HG02852 (cell line): ENCODE data around the gene TSPYL4.

Experiments used
- ATAC-seq: cut with Tn5 transposase; IDR thresholded peaks from one replicate; pipeline ENCODE4 v1.9.1; 2021; ENCODE audit warnings: mild to moderate bottlenecking, moderate library complexity; ENCODE audit not compliant: unreplicated experiment

TSPYL4 gene

DNA sequence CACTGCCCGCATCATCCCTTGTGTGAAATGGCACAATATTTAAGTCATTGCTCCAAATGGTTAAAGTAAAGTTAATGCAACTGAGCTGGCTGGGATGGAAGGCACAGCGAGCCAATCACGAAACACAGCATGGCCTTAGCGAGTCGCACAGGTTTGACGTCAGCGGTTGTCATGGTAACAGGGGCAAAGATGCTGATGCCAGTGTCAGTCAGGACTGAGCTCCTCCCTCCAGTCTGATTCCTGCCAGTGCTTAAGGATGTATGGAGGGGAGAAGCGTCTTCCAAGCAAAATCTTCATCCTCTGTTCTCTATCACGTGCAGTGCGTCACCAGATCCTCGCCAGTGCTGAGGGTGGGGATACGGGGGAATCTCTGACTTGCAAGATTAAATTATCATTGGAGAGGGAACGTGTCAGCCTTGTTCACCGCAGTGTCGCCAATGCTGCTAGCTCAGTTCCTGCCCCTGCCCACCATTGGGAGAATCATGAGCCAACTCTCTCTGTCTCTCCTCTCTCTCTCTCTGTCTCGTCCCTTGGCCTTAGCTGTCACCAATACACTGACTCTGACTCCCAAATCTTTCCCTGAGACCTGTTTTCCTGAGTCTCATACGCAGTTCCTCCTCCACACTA lies 24.5 kb downstream of the TSPYL4 start:
- peak; percentile 64 for ATAC-seq

DNA sequence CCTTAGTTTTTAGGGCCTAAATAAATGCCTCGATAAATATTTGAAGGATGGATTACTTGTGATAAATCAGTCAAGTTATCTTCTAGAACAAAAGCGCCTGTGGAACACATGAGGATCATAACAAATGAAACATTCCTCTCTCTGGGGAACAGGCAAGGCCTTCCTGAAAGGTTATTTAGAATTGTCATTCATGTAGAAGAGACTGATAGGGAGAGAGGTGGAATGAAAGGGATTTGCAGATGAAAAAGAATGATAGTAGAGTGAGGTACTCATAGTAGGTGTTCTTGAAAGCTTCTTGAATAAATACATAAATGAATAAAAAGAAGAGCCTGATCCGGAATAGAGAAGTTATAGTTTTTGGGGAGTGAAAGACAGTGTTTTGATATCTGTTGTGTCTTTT lies 30.5 kb downstream of the TSPYL4 start:
- no peak for ATAC-seq

DNA sequence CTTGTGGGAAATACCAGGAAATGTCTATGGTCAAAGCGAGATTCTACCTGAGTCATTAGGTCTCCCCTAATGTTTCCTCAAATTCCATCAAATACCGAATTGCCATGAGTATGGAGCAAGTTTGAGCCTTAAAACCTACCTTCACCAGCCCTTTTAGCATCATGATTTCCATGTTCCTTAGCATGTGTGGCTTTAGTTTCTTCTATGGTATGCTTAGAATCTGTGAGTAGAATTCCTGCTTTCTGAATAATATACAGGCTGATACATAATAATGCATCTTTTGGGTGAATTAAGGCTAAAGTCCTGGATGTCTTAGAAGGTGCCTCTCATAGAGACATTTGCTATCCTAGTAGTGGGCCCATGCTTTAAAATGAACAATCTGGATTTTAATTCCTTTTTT lies 32.0 kb downstream of the TSPYL4 start:
- ATAC-seq = no peak

DNA sequence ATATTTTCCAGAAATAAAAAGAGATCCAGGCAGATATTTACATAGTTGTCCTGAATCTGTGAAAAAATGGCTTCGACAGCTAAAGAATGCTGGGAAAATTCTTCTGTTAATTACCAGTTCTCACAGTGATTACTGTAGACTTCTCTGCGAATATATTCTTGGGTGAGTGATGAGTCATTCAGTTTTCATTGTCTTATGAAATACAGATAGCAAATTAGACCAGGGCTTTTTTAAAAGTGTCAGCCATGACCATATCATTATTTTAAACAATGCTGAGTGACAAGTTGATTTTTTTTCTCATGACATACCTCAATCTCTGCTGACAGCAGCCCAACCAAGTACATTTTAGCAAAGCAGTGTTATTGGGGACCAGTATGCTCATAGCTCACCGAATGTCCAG lies 32.8 kb downstream of the TSPYL4 start:
- ATAC-seq = no peak

DNA sequence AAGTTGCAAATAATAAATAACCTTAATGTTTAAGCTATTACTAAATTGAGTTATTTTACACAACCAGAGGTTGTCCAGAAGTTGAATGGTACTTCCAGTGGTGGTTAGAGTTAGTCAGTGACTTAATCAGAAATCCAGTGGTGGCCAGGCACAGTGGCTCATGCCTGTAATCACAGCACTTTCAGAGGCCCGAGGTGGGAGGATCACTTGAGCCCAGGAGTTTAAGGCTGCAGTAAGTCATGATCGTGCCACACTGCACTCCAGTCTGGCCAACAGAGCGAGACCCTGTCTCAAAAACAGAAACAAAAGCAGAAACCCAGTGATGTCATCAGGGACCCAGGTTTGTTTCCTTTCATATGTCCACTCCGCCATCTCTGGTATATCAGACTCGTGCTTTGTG lies 35.0 kb downstream of the TSPYL4 start:
- ATAC-seq = no peak

DNA sequence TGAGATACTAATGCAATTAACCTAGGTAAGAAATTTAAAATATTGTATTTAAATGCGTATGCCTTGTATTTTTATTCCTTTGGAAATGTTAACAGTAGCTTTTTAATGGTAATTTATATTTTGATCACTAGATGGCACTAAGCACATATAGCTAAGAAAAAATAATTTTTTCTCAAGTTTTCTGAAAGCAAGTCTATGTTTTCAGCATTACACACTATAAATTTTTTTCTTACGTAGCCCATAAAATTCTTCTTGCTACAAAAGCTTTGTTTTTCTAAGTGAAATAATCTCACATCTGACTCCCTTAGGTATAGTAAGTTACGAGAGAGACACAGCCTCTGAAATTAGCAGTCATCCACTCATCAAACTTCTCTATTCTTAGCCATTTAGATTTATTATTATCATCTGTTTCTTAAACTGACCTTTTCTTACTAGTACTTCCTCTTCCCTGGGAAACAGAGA lies 35.7 kb downstream of the TSPYL4 start:
- no peak for ATAC-seq

DNA sequence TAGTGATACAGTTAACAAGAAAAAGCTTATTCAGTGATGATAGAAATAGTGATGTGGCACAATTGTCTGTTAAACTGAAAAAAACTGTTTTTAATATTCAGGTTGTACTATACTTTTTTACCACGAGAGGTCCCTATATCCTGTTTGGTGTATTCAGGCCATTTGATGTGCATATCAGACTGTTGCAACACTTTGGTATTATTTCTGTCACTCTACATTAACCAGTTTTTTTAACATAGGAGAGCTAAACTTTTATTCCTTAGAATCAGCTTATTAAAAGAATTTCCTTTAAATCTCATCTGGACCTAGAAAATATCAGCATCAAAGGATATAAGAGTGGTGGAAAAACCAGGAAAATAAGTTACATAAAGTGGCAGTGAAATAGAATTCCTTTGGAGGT lies 36.8 kb downstream of the TSPYL4 start:
- ATAC-seq = no peak

DNA sequence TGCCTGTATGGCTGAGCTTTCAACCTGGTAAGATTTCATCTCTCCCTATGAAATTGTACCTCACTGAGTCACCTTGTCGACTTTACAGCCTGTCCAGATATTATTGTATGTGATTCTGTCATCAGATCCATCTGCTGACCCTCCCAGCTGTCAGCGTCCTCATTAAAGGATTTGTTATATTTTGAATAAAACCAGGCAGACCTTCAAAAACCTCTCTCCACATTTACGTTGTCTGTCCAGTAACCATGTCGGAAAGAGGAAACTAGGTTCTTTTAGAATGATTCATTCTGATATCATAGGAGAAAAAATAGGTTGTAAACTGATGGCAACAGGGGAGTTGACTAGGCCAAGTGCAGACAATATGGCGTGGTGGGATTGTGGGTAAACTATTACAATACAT lies 38.5 kb downstream of the TSPYL4 start:
- no peak for ATAC-seq

DNA sequence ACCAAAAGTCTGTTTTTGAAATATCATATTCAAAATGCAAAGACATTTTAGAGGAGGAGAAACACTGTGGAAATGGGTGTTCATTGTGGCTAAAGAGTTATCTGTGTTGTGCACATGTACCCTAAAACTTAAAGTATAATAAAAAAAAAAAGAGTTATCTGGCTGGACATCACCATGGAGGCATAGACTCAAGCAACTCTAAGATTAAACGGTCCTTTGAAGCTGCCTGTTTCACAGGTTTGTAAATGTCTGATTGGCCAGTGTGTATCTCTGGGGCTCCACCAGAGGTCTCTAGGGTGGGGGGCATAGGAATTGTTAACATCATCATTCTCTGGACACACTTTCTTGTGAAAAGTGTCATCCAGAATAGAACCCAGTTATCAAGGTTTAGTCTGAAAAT lies 39.2 kb downstream of the TSPYL4 start:
- ATAC-seq = no peak

DNA sequence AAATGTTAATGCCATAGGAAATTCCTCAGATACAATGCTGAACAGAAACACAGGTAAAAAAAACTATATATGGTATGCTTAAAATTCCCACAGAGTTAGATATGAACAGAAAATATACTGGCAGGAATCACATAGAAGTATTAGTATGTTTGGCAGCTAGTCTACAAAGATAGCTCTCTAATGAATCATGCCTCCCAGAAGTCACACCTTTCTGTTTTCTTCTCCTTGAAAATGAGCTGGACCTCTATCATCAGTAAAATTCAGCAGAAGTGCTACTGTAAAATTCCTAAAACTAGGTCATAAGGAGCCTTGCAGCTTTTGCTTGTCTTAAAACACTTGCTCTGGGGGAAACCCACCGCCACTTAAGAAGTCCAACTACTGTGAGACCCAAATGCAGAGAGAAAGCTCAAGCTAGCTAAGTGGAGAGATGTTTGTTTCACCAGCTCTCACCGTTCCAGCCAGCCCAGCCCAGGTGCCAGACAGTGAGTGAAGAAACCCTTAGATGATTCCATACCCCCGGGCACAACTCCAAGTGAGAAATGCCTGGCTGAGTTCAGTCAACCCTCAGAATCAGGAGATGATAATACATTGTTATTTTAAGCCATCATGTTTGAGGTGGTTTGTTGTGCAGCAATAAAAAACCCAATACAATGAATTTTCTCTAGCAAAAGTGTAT lies 43.0 kb downstream of the TSPYL4 start:
- ATAC-seq = no peak

DNA sequence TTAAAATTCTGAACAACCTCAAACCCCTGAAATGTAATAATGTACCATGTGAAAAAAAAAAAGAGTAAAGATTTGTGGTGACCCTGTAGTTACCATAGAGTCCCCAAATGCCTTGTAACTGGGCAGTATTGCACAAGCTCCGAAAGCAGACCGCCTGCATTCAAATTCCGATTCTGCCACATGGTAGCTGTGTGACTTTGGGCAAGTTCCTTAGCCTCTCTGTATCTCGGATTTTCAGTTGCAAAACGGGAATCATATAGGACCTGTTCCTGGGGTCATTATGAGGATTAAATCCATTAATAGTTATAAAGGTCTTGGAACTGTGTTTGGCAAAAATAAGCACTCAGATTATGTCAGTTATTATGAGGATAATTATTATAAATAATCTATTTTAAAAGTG lies 43.6 kb downstream of the TSPYL4 start:
- no peak for ATAC-seq

DNA sequence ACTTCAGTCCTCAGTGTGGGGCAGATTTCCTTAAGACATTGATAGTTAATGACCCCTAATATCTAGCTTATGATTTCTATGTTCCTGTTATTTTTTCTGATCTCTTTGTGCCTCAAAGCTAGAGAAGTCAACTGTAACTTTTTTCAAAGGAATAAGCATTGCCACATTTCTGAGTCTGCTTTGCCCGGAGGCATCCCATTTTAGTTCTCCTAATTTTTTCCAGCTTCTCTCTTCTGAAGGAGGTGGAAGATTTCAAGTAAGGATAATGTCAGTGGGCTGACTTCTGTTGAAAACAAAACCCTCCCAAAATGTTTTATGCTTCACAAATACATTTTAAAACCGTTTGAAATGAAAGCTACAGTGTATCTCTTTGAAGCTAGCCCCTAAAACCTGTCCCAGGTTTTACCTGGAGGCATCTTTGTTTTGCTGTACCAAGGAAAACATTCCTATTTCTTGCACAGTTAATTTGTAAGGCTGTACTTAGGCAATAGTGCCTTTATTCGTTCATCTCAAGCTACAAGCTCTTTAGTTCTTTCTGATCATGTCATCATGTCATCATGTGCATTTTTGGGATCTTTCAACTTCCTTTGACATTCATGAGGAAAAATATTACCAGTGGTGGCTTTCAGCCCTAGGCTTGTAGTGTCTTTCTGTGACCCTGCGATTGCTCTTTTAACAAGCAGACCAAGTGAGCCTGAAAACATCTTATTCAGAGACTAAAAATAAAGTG lies 45.7 kb downstream of the TSPYL4 start:
- no peak for ATAC-seq

DNA sequence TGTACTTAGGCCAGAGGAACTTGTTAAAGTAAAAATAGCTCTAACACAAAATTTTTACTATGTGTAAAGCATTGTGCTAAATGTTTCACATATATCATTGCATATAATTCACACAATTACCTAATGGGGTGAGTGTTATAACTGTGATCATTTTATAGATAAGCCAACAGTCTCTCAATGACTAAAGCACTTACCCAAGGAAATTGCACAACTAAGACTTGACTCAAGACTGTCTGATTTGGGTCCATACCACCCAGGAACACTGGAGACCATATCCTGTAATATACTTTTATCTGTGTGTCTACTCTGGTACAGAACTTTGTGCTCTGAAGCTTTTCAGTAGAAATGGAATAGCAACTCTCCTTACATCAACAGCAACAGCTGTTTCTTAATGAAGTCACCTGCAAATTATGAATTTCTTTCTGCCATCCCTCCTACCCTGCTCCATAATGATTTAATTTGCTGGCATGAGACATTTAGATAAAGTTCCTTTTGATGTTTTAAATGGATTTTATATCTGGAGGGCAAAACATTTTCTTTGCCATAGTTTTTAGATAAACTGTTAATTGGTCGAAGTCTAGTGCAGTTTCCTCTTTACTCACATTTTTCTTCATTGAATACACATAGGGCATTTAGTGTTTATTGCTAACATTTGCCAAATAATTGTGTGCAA lies 47.5 kb downstream of the TSPYL4 start:
- no peak for ATAC-seq

DNA sequence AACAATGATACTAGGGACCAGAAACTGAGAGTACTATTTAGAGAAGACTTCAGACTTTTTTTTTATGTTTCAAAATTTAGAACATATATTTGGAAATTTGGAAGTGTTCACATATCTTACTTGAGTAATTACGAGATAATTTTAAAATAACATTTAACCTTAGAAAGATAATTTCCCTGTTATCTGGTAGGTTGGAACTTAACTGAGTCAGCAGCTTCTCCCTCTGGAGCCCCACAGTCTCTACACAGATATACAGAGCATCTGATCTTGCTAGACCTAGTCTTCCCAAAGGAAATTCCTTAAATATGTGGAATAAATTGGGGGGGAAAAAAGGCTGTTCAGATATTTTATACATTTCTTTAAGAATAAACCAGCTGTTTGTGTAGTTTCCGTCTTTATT lies 48.6 kb downstream of the TSPYL4 start:
- ATAC-seq = no peak

DNA sequence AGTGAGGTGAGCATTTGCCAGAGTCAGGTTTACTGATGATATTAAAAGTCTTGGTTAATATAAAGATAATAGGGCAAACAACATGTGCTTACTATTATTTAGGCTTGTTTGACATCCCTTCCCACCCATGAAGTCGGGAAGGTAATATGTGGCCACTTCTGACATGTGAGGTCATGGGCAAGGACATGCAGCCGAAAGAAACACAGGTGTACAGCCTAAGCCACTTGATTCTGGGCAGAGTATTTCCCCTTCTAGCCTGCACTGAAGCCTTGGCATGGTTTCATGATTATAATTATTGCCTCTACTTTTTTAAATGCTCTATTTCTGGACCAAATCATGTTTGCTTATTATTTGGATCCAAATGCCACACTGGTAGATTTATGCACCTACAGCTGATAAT lies 52.3 kb downstream of the TSPYL4 start:
- no peak for ATAC-seq

DNA sequence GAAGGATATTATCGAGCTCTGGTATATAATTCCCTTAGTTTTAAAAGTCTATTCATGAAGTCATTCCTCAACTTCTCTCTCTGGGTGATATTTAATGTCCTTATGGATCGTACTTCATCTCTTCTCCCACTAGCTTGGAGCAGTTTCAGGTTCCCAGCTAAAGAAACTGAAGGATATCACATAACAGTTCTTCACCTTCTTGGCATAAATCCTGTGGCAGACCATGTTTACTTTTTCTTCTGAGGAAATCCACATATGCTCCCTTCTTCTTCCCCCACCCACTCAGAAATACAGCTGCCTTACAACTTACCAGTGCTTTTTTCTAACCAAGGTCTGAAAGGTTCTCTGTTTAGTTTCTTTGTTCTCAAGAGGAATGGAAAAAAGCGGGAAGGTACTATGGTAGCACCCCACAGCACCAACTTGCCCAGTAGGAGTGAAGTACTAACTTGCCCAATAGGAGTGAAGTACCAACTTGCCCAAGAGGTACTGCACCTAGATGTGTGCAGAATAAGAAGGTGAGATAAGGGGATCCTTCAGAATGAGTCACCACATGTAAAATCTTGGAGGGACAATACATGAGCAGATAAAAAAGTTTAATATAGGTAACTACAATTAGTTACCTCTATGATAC lies 53.1 kb downstream of the TSPYL4 start:
- ATAC-seq = no peak
